HUES48 (cell line): ENCODE results near the gene UBC.
"Not testable (repeated sequence)": the region's sequence is repeated elsewhere in the genome, so short reads cannot be mapped to it uniquely, and the experiment has no call there.

Experiments
- H3K27ac ChIP-seq: one replicate; pipeline ENCODE4 v1.7.0; 2013; ENCODE audit warnings: low read depth, low read length, inconsistent platforms
- H3K27me3 ChIP-seq: 2 replicates; pipeline ENCODE4 v1.6.1; 2013; ENCODE audit warnings: mild to moderate bottlenecking, low read length; ENCODE audit not compliant: control insufficient read depth, insufficient read depth
- H3K36me3 ChIP-seq: 2 replicates; pipeline ENCODE4 v1.6.1; 2013; ENCODE audit warnings: low read length; ENCODE audit not compliant: control insufficient read depth, insufficient read depth
- H3K4me1 ChIP-seq: 2 replicates; pipeline ENCODE4 v1.6.1; 2013; ENCODE audit warnings: mild to moderate bottlenecking, low read length; ENCODE audit not compliant: control insufficient read depth, insufficient read depth
- H3K4me3 ChIP-seq: 2 replicates; pipeline ENCODE4 v1.5.1; 2013; ENCODE audit warnings: mild to moderate bottlenecking, low read depth, low read length
- H3K9ac ChIP-seq: 2 replicates; pipeline ENCODE4 v1.6.1; 2013; ENCODE audit warnings: mild to moderate bottlenecking, low read depth, low read length, moderate library complexity
- H3K9me3 ChIP-seq: 2 replicates; pipeline ENCODE4 v1.6.1; 2013; ENCODE audit warnings: low read length; ENCODE audit not compliant: control insufficient read depth, insufficient read depth

UBC gene

GRCh38 chr12:124930586-124930985 lies 16.1 kb upstream of the UBC start:
- Histone ChIP-seq H3K9ac (no peak overlapping the region), H3K9me3 (no peaks in the 10 kb centered on the region), H3K36me3 (no peaks in the 10 kb centered on the region), H3K4me3 (no peak overlapping the region), H3K27me3 (no peaks in the 10 kb centered on the region), H3K27ac (no peak overlapping the region), H3K4me1 (no peaks in the 10 kb centered on the region)

- Histone ChIP-seq H3K4me1 (no peaks in the 10 kb centered on the region), H3K9me3 (no peaks in the 10 kb centered on the region), H3K4me3 (no peak overlapping the region), H3K36me3 (no peaks in the 10 kb centered on the region), H3K27ac (no peak overlapping the region), H3K9ac (no peak overlapping the region), H3K27me3 (no peaks in the 10 kb centered on the region)
These were observed 15.4 kb upstream of the UBC start for GRCh38 chr12:124929649-124930419.

GRCh38 chr12:124928912-124929530 lies 14.6 kb upstream of the UBC start:
- Histone ChIP-seq H3K36me3 (no peaks in the 10 kb centered on the region), H3K4me1 (0 out of 2 replicates have a peak, but pooled peaks cover 3% of the 10 kb centered on the region), H3K4me3 (no peak overlapping the region), H3K27me3 (no peaks in the 10 kb centered on the region), H3K27ac (no peak overlapping the region), H3K9ac (no peak overlapping the region), H3K9me3 (no peaks in the 10 kb centered on the region)

GRCh38 chr12:124928095-124928911 lies 13.9 kb upstream of the UBC start:
- Histone ChIP-seq H3K36me3 (no peaks in the 10 kb centered on the region), H3K9ac (no peak overlapping the region), H3K27me3 (no peaks in the 10 kb centered on the region), H3K9me3 (no peaks in the 10 kb centered on the region), H3K4me3 (peak overlapping the region; percentile 99), H3K27ac (no peak overlapping the region), H3K4me1 (0 out of 2 replicates have a peak, but pooled peaks cover 5% of the 10 kb centered on the region)

- Histone ChIP-seq H3K4me1 (0 out of 2 replicates have a peak, but pooled peaks cover 5% of the 10 kb centered on the region), H3K9ac (peak overlapping the region; percentile 86), H3K27ac (peak overlapping the region; percentile 81), H3K27me3 (no peaks in the 10 kb centered on the region), H3K36me3 (no peaks in the 10 kb centered on the region), H3K4me3 (peak overlapping the region; percentile 99), H3K9me3 (no peaks in the 10 kb centered on the region)
These were observed 13.0 kb upstream of the UBC start for GRCh38 chr12:124927201-124928094.

GRCh38 chr12:124925782-124926181 lies 11.3 kb upstream of the UBC start:
- H3K36me3 ChIP-seq, H3K9me3 ChIP-seq, H3K9ac ChIP-seq, H3K27ac ChIP-seq, H3K4me3 ChIP-seq, H3K27me3 ChIP-seq: not testable (repeated sequence)
- peaks cover 19% of the 10 kb centered on the region for H3K4me1 ChIP-seq

- no peak overlapping the region for H3K27ac ChIP-seq
- no peaks in the 10 kb centered on the region for H3K36me3 ChIP-seq
- peaks cover 24% of the 10 kb centered on the region for H3K4me1 ChIP-seq
- H3K9me3 ChIP-seq: no peaks in the 10 kb centered on the region
- H3K4me3 ChIP-seq: no peak overlapping the region
- H3K9ac ChIP-seq: no peak overlapping the region
- H3K27me3 ChIP-seq: no peaks in the 10 kb centered on the region
These were observed 10.7 kb upstream of the UBC start for GRCh38 chr12:124925117-124925516.

GRCh38 chr12:124923905-124924734 lies 9.7 kb upstream of the UBC start:
- peaks cover 34% of the 10 kb centered on the region for H3K4me1 ChIP-seq
- H3K9me3 ChIP-seq: no peaks in the 10 kb centered on the region
- peak overlapping the region; percentile 94 for H3K27ac ChIP-seq
- H3K36me3 ChIP-seq: no peaks in the 10 kb centered on the region
- peak overlapping the region; percentile 41; the same call in 1 of the 2 replicates for H3K9ac ChIP-seq
- H3K27me3 ChIP-seq: no peaks in the 10 kb centered on the region
- no peak overlapping the region; the same call in 1 of the 2 replicates for H3K4me3 ChIP-seq

GRCh38 chr12:124921200-124922031 lies 7.0 kb upstream of the UBC start:
- H3K4me1 ChIP-seq: peaks cover 50% of the 10 kb centered on the region
- no peaks in the 10 kb centered on the region for H3K36me3 ChIP-seq
- H3K4me3 ChIP-seq: peak overlapping the region; percentile 51
- peak overlapping the region; percentile 16; the same call in 1 of the 2 replicates for H3K9ac ChIP-seq
- H3K27ac ChIP-seq: peak overlapping the region; percentile 90
- no peaks in the 10 kb centered on the region for H3K27me3 ChIP-seq
- no peaks in the 10 kb centered on the region for H3K9me3 ChIP-seq
